ENCODE measurements around the gene C2orf69.

C2orf69 gene, protein sequence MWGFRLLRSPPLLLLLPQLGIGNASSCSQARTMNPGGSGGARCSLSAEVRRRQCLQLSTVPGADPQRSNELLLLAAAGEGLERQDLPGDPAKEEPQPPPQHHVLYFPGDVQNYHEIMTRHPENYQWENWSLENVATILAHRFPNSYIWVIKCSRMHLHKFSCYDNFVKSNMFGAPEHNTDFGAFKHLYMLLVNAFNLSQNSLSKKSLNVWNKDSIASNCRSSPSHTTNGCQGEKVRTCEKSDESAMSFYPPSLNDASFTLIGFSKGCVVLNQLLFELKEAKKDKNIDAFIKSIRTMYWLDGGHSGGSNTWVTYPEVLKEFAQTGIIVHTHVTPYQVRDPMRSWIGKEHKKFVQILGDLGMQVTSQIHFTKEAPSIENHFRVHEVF

DNA sequence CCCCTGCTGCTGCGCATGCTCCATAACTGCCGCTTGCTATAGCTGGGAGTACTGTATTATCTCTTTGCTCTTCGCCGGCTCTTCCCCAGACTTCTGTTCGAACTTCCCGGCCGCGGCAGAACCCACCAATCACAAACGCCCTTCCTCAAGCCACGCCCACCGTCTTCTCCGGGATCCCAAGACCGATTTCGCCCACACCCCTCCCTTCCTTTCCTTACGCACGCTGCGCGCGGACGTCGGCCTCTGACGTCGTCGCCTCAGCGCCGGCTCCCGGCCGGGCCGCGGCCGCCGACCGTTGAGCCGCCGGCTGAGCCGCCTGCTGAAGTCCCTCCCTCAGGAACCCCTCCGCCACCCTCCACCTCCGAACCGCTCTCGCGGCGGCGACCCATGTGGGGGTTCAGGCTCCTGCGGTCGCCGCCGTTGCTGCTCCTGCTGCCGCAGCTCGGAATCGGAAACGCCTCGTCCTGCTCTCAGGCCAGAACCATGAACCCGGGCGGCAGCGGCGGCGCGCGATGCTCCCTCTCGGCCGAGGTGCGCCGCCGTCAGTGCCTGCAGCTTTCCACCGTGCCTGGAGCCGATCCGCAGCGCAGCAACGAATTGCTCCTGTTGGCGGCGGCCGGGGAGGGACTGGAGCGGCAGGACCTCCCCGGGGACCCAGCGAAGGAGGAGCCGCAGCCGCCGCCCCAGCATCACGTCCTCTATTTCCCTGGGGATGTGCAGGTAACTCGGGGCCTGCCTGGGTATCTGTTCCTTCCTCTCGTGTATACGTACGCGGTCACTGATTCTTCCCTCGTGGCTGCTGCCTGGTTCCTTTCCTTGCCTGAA, at the start of gene C2orf69:
Gene C2orf69 (plus strand): TSS at position 242 of the 825 bp plus-strand sequence. CDS start 146 bp downstream, at position 388.
- TF ChIP-seq, protein P1, sequence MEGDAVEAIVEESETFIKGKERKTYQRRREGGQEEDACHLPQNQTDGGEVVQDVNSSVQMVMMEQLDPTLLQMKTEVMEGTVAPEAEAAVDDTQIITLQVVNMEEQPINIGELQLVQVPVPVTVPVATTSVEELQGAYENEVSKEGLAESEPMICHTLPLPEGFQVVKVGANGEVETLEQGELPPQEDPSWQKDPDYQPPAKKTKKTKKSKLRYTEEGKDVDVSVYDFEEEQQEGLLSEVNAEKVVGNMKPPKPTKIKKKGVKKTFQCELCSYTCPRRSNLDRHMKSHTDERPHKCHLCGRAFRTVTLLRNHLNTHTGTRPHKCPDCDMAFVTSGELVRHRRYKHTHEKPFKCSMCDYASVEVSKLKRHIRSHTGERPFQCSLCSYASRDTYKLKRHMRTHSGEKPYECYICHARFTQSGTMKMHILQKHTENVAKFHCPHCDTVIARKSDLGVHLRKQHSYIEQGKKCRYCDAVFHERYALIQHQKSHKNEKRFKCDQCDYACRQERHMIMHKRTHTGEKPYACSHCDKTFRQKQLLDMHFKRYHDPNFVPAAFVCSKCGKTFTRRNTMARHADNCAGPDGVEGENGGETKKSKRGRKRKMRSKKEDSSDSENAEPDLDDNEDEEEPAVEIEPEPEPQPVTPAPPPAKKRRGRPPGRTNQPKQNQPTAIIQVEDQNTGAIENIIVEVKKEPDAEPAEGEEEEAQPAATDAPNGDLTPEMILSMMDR (IDR thresholded peaks at IDR 0.05; ENCODE audit: low read depth, low read length, missing control alignments), result no peak
- H3K4me3 ChIP-seq (ENCODE audit: low read depth, low read length), result peak within 1 kb of the TSS; percentile 98
- in situ Hi-C loops (cut with HindIII; ENCODE audit: low sequenced_read_pairs), result no loop called here
- DNase-seq (ENCODE audit: low read depth), result peak; percentile 95

DNA sequence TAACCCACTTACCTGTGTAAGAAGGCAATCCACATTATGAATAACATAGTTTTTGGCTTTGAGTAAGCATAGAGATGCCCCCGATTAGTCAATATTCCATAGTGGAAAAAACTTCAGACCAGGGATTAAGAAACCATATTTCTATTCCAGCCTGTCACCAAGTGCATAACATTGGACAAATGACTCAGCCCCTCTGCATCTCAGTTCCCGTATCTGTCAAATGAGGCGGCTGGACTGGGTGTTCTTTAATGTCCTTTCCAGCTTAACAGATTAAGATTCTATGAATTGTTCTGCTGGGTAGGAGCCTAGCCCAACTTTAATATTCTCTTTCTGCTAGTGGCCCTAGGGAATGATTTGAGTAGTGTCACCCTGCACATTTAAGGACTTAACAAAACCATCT, 48.3 kb upstream of the C2orf69 start:
- H3K4me3 ChIP-seq (ENCODE audit: low read depth, low read length), result no peak overlapping the region
- no peak for DNase-seq (ENCODE audit: low read depth)
- TF ChIP-seq, protein P1 (IDR thresholded peaks at IDR 0.05; ENCODE audit: low read depth, low read length, missing control alignments), result no peak
- in situ Hi-C loops (cut with HindIII; ENCODE audit: low sequenced_read_pairs), result no loop called here

DNA sequence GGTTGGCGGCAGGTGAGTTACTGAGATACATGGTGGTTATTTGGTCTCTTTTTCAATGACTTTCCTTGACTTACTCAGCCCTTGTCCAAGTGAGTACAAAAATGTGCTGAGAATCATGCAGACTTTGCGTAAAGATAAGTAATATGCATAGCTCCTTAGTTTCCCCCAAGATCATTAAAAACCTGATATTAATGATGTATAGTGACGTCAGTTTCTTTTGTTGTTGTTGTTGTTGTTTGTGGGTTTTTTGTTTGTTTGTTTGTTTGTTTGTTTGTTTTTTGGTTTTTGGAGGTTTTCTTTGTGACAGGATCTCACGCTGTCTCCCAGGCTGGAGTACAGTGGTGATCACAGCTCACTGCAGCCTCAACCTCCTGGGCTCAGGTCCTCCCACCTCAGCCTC, 45.2 kb upstream of the C2orf69 start:
- DNase-seq (ENCODE audit: low read depth), result no peak
- H3K4me3 ChIP-seq (ENCODE audit: low read depth, low read length), result no peak overlapping the region
- TF ChIP-seq, protein P1 (IDR thresholded peaks at IDR 0.05; ENCODE audit: low read depth, low read length, missing control alignments), result no peak
- in situ Hi-C loops (cut with HindIII; ENCODE audit: low sequenced_read_pairs), result no loop called here

DNA sequence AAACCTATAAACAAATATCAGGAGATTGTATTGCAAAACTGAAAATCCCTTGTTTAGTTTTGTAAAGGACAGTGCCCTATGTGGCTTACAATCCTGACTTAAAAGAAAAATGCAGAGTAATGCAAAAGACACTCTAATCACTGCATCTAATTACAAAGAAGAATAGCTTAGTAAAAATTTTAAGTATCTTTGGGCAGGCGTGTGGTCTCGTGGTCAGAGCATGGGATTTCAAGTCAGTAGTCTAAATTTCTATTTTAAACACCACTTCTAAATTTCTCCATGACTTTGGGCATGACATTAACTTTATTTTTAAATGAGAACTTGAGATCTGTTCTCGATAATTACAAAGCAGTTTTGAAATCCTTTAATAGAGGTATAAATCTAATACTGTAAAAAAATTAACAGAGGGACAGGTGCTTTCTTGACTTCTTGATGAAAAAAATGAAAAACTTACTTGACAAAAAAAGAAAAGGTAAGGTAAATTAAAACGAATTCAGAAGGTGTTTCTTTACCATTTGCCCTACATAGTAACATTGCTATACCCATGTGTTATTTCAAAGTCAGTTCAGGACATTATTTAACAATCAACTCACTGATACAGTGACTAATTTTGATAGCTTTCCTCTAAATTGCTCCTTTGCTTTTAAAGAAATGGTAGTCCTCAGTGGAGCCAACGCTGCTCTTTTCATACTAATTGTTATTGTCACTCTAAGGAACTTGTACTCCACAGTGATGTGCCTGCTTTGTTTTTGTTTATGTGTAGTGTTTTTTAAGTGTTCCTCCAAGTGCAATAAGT, 42.5 kb upstream of the C2orf69 start:
- no peak for DNase-seq (ENCODE audit: low read depth)
- TF ChIP-seq, protein P1 (IDR thresholded peaks at IDR 0.05; ENCODE audit: low read depth, low read length, missing control alignments), result no peak
- in situ Hi-C loops (cut with HindIII; ENCODE audit: low sequenced_read_pairs), result no loop called here
- H3K4me3 ChIP-seq (ENCODE audit: low read depth, low read length), result no peak overlapping the region

DNA sequence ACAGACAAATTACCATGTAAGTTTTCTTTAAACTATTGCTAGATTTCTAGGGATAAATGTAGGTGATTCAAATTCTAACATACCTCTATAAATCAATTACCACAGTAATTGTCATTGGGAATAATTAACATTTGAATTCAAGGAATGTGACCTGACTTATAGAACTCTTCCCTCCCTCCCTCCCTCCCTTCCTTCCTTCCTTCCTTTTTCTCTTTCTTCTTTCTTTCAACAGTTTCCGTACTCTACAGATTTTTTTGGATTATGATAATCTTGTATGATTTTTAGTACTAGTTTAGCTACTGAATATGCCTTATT, 41.9 kb upstream of the C2orf69 start:
- no peak for DNase-seq (ENCODE audit: low read depth)
- H3K4me3 ChIP-seq (ENCODE audit: low read depth, low read length), result no peak overlapping the region
- in situ Hi-C loops (cut with HindIII; ENCODE audit: low sequenced_read_pairs), result no loop called here
- TF ChIP-seq, protein P1 (IDR thresholded peaks at IDR 0.05; ENCODE audit: low read depth, low read length, missing control alignments), result no peak

DNA sequence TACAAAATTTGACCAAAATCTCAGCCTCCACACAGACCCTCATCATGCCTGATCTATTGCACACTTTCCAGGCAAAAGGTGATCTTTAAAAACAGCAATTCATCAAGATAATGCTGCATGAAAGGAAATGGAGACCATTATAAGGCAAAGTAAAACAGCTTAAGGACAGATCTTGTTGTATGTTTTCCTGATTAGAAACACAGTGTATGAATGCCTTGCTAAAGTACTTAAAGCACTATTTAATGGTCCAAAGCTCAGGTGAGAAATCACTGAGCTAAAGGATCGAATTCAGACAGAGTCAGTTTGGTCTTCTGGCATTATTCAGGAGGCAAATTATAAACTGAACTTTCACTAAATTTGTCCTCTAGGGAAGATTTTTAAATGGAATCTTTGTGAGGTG, 41.4 kb upstream of the C2orf69 start:
- H3K4me3 ChIP-seq (ENCODE audit: low read depth, low read length), result no peak overlapping the region
- no peak for DNase-seq (ENCODE audit: low read depth)
- TF ChIP-seq, protein P1 (IDR thresholded peaks at IDR 0.05; ENCODE audit: low read depth, low read length, missing control alignments), result no peak
- in situ Hi-C loops (cut with HindIII; ENCODE audit: low sequenced_read_pairs), result no loop called here

Measured in astrocyte of the cerebellum (primary cell).